Measurements from ENCODE around the gene PEX5L. TPM values are rescaled to one million over a fixed set of nuclear protein-coding genes. Genes with fewer than 3 reads are reported as not detected.

PEX5L gene
- total RNA-seq, 4 donors from 2014 or later, result not detected

GRCh38 chr3:179825527-179826246 is 211.1 kb downstream of the PEX5L start:
- no peak overlapping the region for H3K27ac ChIP-seq
- no peak for TF ChIP-seq POLR2A (IDR thresholded peaks at IDR 0.05)
- TF ChIP-seq, protein P1, sequence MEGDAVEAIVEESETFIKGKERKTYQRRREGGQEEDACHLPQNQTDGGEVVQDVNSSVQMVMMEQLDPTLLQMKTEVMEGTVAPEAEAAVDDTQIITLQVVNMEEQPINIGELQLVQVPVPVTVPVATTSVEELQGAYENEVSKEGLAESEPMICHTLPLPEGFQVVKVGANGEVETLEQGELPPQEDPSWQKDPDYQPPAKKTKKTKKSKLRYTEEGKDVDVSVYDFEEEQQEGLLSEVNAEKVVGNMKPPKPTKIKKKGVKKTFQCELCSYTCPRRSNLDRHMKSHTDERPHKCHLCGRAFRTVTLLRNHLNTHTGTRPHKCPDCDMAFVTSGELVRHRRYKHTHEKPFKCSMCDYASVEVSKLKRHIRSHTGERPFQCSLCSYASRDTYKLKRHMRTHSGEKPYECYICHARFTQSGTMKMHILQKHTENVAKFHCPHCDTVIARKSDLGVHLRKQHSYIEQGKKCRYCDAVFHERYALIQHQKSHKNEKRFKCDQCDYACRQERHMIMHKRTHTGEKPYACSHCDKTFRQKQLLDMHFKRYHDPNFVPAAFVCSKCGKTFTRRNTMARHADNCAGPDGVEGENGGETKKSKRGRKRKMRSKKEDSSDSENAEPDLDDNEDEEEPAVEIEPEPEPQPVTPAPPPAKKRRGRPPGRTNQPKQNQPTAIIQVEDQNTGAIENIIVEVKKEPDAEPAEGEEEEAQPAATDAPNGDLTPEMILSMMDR (IDR thresholded peaks at IDR 0.05), result no peak
- intact Hi-C loops (cut with DNase I), result no loop called here
- H3K9me3 ChIP-seq, result no peaks in the 10 kb centered on the region
- H3K36me3 ChIP-seq, result no peaks in the 10 kb centered on the region
- WGBS, 2 donors, result 57 to 59% methylated on average over 6 of the region's 6 CpGs
- H3K4me1 ChIP-seq, result no peaks in the 10 kb centered on the region
- no peak overlapping the region for H3K4me3 ChIP-seq
- no peak for DNase-seq
- H3K27me3 ChIP-seq, result peaks cover 0 to 10% (median 0%) of the 10 kb centered on the region in 4 donors

- intact Hi-C loops (cut with DNase I), result no loop called here
- Histone ChIP-seq H3K9me3 (no peaks in the 10 kb centered on the region), H3K4me1 (no peaks in the 10 kb centered on the region), H3K27ac (no peak overlapping the region), H3K27me3 (peaks cover 0 to 14% (median 0%) of the 10 kb centered on the region in 4 donors), H3K4me3 (no peak overlapping the region), H3K36me3 (no peaks in the 10 kb centered on the region)
- TF ChIP-seq, protein P1 (IDR thresholded peaks at IDR 0.05), result no peak
- TF ChIP-seq POLR2A (IDR thresholded peaks at IDR 0.05), result no peak
- no peak for DNase-seq
- WGBS, 2 donors, result 78 to 86% methylated on average over 3 of the region's 3 CpGs
Observed at GRCh38 chr3:179822296-179822695, 214.4 kb downstream of the PEX5L start.

GRCh38 chr3:179819379-179819778 is 217.4 kb downstream of the PEX5L start:
- 60 to 66% methylated on average over 3 of the region's 3 CpGs for WGBS, 2 donors

GRCh38 chr3:179812096-179812382 is 224.7 kb downstream of the PEX5L start:
- Histone ChIP-seq H3K9me3 (no peaks in the 10 kb centered on the region), H3K4me3 (no peak overlapping the region), H3K4me1 (no peaks in the 10 kb centered on the region), H3K27me3 (no peaks in the 10 kb centered on the region), H3K27ac (no peak overlapping the region), H3K36me3 (no peaks in the 10 kb centered on the region)
- 82% methylated on average over 3 of the region's 3 CpGs for WGBS, 2 donors
- no peak for DNase-seq
- intact Hi-C loops (cut with DNase I), result no loop called here
- TF ChIP-seq POLR2A (IDR thresholded peaks at IDR 0.05), result no peak
- TF ChIP-seq, protein P1 (IDR thresholded peaks at IDR 0.05), result no peak

More at GRCh38 chr3:179819379-179819778, 217.4 kb downstream of the PEX5L start:
- no peaks in the 10 kb centered on the region for H3K4me1 ChIP-seq
- TF ChIP-seq, protein P1 (IDR thresholded peaks at IDR 0.05), result no peak
- TF ChIP-seq POLR2A (IDR thresholded peaks at IDR 0.05), result no peak
- DNase-seq, result no peak
- H3K27me3 ChIP-seq, result peaks cover 0 to 14% (median 0%) of the 10 kb centered on the region in 4 donors
- no peaks in the 10 kb centered on the region for H3K36me3 ChIP-seq
- H3K4me3 ChIP-seq, result no peak overlapping the region
- intact Hi-C loops (cut with DNase I), result no loop called here
- H3K27ac ChIP-seq, result no peak overlapping the region
- no peaks in the 10 kb centered on the region for H3K9me3 ChIP-seq

DNA sequence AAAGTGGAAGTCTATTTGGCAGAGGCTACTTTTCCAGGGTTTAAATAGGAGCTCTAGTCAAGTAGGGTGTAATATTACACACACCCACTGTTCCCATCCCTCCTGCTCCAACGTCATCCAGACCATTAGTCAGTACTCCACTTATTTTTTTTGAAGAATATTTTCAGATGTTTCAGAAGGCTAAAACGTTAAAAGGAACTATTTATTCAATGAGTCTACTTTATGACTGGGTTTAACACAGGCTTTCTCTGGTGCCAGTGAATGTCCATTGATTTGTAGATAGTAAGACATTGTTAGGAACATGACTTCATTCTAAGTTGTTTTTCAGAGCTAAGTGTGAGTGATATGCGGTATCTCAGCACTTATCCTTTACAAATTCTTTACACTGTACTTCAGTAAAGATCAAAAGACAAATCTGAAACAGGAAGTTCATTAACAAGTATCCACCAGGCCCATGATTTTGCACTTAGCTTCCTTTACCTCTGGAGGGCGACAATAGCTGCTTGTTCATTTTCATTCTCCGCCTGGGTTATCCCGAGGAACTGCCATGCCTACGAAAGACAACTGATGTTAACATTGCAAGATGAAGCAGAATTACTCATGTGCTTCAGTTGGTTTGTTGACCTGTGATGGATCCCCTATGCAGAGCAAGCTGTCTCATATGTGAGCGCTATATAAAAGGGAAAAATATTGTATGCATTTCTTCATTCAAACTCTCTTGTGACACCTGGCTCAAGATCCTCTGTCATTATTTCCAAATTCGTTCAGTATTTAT is 225.2 kb downstream of the PEX5L start:
- Histone ChIP-seq H3K9me3 (no peaks in the 10 kb centered on the region), H3K36me3 (no peaks in the 10 kb centered on the region), H3K27me3 (no peaks in the 10 kb centered on the region), H3K27ac (no peak overlapping the region), H3K4me3 (no peak overlapping the region), H3K4me1 (no peaks in the 10 kb centered on the region)
- TF ChIP-seq, protein P1 (IDR thresholded peaks at IDR 0.05), result peak in 5 of 6 experiments; percentile 10 to 51 (median 11)
- no peak for TF ChIP-seq POLR2A (IDR thresholded peaks at IDR 0.05)
- intact Hi-C loops (cut with DNase I), result no loop called here
- 21 to 24% methylated on average over 9 of the region's 9 CpGs for WGBS, 2 donors
- DNase-seq, result no peak

All from esophagus squamous epithelium (tissue), 5 donors.